H7 (cell line): Measurements from ENCODE around the gene UBE2L6. TPM values are rescaled to one million over a fixed set of nuclear protein-coding genes. Genes with fewer than 3 reads are reported as not detected.

Experiments used
- DNase-seq: peaks from one replicate; pipeline ENCODE4 v3.0.0; 2012
- H3K27me3 ChIP-seq: 2 replicates; pipeline ENCODE4 v1.6.0; 2011; ENCODE audit warnings: mild to moderate bottlenecking, low read length; ENCODE audit not compliant: control insufficient read depth, insufficient read depth
- H3K36me3 ChIP-seq: replicated peaks from 2 replicates; pipeline ENCODE4 v1.5.1; 2011; ENCODE audit warnings: low read length; ENCODE audit not compliant: control insufficient read depth, insufficient read depth
- H3K4me3 ChIP-seq: 2 replicates; pipeline ENCODE4 v1.5.1; 2011; ENCODE audit warnings: low read depth, mild to moderate bottlenecking, control low read depth, low read length, moderate library complexity; ENCODE audit not compliant: insufficient read depth
- total RNA-seq: library from RNA; depleted of rRNA; stranded (reverse); fragments of >200 nt; shearing (Covaris generic); gene quantifications from 2 replicates; pipeline ENCODE4 v1.2.3, GENCODE V29; 2014; rRNA removed

The UBE2L6 gene
- total RNA-seq, 1 experiment from 2014 or later: 9.5 TPM

DNA sequence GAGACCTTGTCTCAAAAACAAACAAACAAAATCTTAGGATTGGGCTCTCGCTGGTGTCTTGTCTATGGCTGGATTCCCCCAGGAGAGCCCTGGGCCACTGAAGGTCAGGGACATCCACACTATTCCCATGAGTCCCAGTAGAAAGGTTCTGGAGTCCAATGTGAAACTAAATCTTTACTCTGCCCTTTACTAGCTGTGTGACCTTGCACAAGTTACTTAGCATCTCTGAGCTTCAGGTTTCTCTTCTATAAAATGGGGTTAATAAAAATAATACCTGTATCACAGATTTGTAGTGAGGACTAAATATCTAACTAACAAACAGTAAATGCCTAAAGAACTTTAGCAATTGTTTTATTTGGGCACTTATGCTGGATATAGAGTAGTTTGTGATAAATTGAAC lies 61.0 kb downstream of the UBE2L6 start:
- H3K27me3 ChIP-seq: no peaks in the 10 kb centered on the region
- no peak overlapping the region for H3K4me3 ChIP-seq
- no peaks in the 10 kb centered on the region for H3K36me3 ChIP-seq
- DNase-seq: no peak

- DNase-seq: no peak
- H3K4me3 ChIP-seq: no peak overlapping the region
- H3K36me3 ChIP-seq: peaks cover 2% of the 10 kb centered on the region
- no peaks in the 10 kb centered on the region for H3K27me3 ChIP-seq
Observed at GRCh38 chr11:57504511-57504910, 63.0 kb downstream of the UBE2L6 start.

DNA sequence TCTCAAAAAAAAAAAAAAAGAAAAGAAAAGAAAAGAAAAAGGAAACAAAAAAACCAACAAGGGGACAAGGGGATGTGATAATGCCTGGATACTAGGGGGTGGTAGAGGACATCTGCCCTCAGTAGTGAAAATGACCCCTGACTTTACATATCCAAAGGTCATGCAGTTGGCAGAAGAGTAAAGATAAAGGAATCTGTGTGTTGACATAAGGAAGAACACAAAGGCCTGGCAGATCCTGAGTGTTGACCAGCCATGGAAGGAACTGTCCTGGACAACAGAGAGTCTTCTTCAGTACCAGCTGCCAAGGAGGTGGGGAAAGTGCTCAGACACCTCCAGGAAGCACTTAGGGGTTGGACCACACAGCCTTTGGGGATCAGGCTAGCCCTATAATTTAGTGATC lies 64.6 kb downstream of the UBE2L6 start:
- Histone ChIP-seq H3K36me3 (peaks cover 5% of the 10 kb centered on the region), H3K27me3 (no peaks in the 10 kb centered on the region), H3K4me3 (no peak overlapping the region)
- no peak for DNase-seq

DNA sequence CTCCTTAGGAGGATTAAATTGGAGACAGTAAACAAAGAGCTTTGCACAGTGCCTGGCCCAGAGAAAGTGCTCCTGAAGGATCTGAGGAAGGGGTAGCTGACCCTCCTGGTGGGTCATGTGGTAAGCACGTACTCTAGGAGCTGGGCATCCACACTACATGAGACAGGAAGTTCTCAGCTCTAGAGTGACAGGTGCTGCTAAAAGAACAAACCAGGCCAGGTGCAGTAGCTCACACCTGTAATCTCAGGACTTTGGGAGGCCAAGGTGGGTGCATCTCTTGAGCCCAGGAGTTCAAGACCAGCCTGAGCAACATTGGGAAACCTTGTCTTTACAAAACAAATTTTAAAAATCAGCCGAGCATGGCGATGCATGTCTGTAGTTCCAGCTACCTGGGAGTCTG lies 65.1 kb downstream of the UBE2L6 start:
- Histone ChIP-seq H3K4me3 (no peak overlapping the region), H3K27me3 (no peaks in the 10 kb centered on the region), H3K36me3 (peaks cover 6% of the 10 kb centered on the region)
- DNase-seq: no peak

- Histone ChIP-seq H3K36me3 (peaks cover 6% of the 10 kb centered on the region), H3K4me3 (no peak overlapping the region), H3K27me3 (no peaks in the 10 kb centered on the region)
- no peak for DNase-seq
Observed at GRCh38 chr11:57501953-57502352, 65.5 kb downstream of the UBE2L6 start.

Other genes starting within 250 kb of the UBE2L6 start
- 38.3 and 48.5 TPM in 2 replicates for gene TNKS1BP1, start 242.7 kb downstream of the UBE2L6 start, total RNA-seq
- 158 and 173 TPM in 2 replicates for gene SSRP1, start 231.8 kb downstream of the UBE2L6 start, total RNA-seq
- not detected in 2 replicates for gene P2RX3, start 229.3 kb downstream of the UBE2L6 start, total RNA-seq
- not detected in 2 replicates for gene PRG3, start 186.5 kb downstream of the UBE2L6 start, total RNA-seq
- not detected in 2 replicates for gene PRG2, start 177.0 kb downstream of the UBE2L6 start, total RNA-seq
- 9.7 and 16.4 TPM in 2 replicates for gene SLC43A3, start 140.6 kb downstream of the UBE2L6 start, total RNA-seq
- gene RTN4RL2, start 107.1 kb downstream of the UBE2L6 start, total RNA-seq: 3.1 and 3.4 TPM in 2 replicates
- 30.7 and 33.1 TPM in 2 replicates for gene SLC43A1, start 52.0 kb downstream of the UBE2L6 start, total RNA-seq
- gene TIMM10, start 36.9 kb downstream of the UBE2L6 start, total RNA-seq: 58.6 and 73.3 TPM in 2 replicates
- not detected in 2 replicates for gene SMTNL1, start 30.1 kb downstream of the UBE2L6 start, total RNA-seq
- gene SERPING1, start 30.0 kb upstream of the UBE2L6 start, total RNA-seq: 30.3 and 34.6 TPM in 2 replicates
- not detected in 2 replicates for gene YPEL4, start 82.2 kb upstream of the UBE2L6 start, total RNA-seq
- 26.4 and 33.4 TPM in 2 replicates for gene CLP1, start 90.1 kb upstream of the UBE2L6 start, total RNA-seq
- 26.7 and 28.6 TPM in 2 replicates for gene ZDHHC5, start 100.4 kb upstream of the UBE2L6 start, total RNA-seq
- 17.9 and 19.1 TPM in 2 replicates for gene MED19, start 144.5 kb upstream of the UBE2L6 start, total RNA-seq
- gene TMX2, start 144.9 kb upstream of the UBE2L6 start, total RNA-seq: 75.3 and 93.9 TPM in 2 replicates
- gene SELENOH, start 173.8 kb upstream of the UBE2L6 start, total RNA-seq: 200 and 246 TPM in 2 replicates
- gene BTBD18, start 184.1 kb upstream of the UBE2L6 start, total RNA-seq: not detected in 2 replicates
- gene CTNND1, start 194.1 kb upstream of the UBE2L6 start, total RNA-seq: 108 and 118 TPM in 2 replicates